ENCODE results near the gene S100A12.

DNA sequence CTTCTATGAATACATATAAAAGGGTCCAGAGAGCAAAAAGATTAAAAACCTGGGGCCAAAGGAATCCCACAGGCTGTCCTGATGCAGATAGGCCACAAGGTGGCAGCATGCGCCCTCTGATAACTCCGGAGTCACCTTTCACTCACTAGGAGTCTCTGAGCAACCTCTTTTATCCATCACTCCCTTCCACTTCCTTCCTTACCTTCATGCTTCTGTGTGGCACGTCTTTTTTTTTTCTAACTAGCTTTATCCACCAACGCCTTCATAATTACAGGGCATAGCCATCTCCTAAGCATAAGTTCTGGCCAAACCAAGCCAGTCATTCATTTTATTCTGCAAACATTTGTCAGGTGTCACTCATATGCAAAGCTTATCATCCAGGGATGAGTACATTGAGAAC lies 22.9 kb downstream of the S100A12 start:
- TF ChIP-seq, protein P1, sequence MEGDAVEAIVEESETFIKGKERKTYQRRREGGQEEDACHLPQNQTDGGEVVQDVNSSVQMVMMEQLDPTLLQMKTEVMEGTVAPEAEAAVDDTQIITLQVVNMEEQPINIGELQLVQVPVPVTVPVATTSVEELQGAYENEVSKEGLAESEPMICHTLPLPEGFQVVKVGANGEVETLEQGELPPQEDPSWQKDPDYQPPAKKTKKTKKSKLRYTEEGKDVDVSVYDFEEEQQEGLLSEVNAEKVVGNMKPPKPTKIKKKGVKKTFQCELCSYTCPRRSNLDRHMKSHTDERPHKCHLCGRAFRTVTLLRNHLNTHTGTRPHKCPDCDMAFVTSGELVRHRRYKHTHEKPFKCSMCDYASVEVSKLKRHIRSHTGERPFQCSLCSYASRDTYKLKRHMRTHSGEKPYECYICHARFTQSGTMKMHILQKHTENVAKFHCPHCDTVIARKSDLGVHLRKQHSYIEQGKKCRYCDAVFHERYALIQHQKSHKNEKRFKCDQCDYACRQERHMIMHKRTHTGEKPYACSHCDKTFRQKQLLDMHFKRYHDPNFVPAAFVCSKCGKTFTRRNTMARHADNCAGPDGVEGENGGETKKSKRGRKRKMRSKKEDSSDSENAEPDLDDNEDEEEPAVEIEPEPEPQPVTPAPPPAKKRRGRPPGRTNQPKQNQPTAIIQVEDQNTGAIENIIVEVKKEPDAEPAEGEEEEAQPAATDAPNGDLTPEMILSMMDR (IDR thresholded peaks at IDR 0.05; ENCODE audit: low read length): peak; percentile 96
- TF ChIP-seq EZH2 (optimal IDR thresholded peaks at IDR 0.05; ENCODE audit: low read depth, low read length) (no peak), EZH2phosphoT487 (IDR thresholded peaks at IDR 0.05; ENCODE audit: low read length) (no peak)
